SK-N-SH treated with all-trans-retinoic acid at 6 μM for 48 hours (cell line): ENCODE data around the gene CTAGE1.

ENCODE experiments used
- BACH2 ChIP-seq: fragments of 250-450 bp; sonication (Bioruptor Pico); IDR thresholded peaks from 2 replicates; pipeline ENCODE4 v1.9.0; 2021; ENCODE audit warnings: mild to moderate bottlenecking, borderline replicate concordance
- GLIS3 ChIP-seq: fragments of 250-450 bp; sonication (Bioruptor Pico); IDR thresholded peaks from 2 replicates; pipeline ENCODE4 v1.5.0; 2020; ENCODE audit warnings: mild to moderate bottlenecking, moderate library complexity
- SNAI2 ChIP-seq: fragments of 250-450 bp; sonication (Bioruptor Pico); IDR thresholded peaks from 2 replicates; pipeline ENCODE4 v1.5.0; 2020; ENCODE audit warnings: mild to moderate bottlenecking, moderate library complexity
- TCF4 ChIP-seq: fragments of 250-450 bp; sonication (Bioruptor Pico); IDR thresholded peaks from 2 replicates; pipeline ENCODE4 v1.8.0; 2021; ENCODE audit warnings: mild to moderate bottlenecking, moderate library complexity, borderline replicate concordance
- ZC3H10 ChIP-seq: fragments of 250-450 bp; sonication (Bioruptor Pico); IDR thresholded peaks from 2 replicates; pipeline ENCODE4 v1.5.1; 2021; ENCODE audit warnings: mild to moderate bottlenecking, moderate library complexity
- ZNF565 ChIP-seq: fragments of 450-650 bp; formaldehyde crosslinking; conservative IDR thresholded peaks from 2 replicates; pipeline ENCODE4 v1.5.0; 2020; ENCODE audit warnings: low read depth, mild to moderate bottlenecking, moderate library complexity
- TF ChIP-seq, protein P1 (sequence below): fragments of 250-450 bp; sonication (Bioruptor Pico); IDR thresholded peaks from 2 replicates; pipeline ENCODE4 v1.5.1; 2020; ENCODE audit warnings: low read depth, mild to moderate bottlenecking, moderate library complexity

DNA sequence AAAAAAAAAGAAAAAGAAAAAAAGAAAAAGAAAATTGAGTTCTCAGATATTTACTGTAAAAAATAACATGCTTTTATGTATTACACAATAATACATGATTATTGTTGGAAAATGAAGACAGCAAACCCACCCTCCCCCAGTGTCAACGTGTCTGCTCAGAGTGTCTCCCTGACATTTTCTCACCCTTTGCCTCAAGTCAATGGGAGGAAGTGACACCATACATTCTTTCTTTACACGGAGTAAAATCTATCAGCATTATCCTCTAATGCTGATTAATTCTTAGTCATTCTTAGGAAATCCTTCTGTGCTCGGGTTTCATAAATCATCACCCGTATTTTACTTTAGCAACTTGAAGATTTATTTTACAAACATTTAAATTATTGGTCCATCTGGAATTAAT, 32.0 kb downstream of the CTAGE1 start:
- TF ChIP-seq, protein P1, sequence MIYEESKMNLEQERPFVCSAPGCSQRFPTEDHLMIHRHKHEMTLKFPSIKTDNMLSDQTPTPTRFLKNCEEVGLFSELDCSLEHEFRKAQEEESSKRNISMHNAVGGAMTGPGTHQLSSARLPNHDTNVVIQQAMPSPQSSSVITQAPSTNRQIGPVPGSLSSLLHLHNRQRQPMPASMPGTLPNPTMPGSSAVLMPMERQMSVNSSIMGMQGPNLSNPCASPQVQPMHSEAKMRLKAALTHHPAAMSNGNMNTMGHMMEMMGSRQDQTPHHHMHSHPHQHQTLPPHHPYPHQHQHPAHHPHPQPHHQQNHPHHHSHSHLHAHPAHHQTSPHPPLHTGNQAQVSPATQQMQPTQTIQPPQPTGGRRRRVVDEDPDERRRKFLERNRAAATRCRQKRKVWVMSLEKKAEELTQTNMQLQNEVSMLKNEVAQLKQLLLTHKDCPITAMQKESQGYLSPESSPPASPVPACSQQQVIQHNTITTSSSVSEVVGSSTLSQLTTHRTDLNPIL: no peak
- TF ChIP-seq TCF4 (CRISPR knock-in tag) (no peak), ZNF565 (CRISPR knock-in tag) (no peak), GLIS3 (CRISPR knock-in tag) (no peak), ZC3H10 (CRISPR knock-in tag) (no peak), SNAI2 (no peak), BACH2 (CRISPR knock-in tag) (no peak)
